Muscle layer of duodenum (tissue), 2 donors: ENCODE results near the gene CT47A1.
"Not testable (repeated sequence)": the region's sequence is repeated elsewhere in the genome, so short reads cannot be mapped to it uniquely, and the experiment has no call there.

Experiments used
- H3K27ac ChIP-seq: one replicate; pipeline ENCODE4 v1.7.0; 2013; ENCODE audit warnings: mild to moderate bottlenecking, low read length
- H3K27me3 ChIP-seq: one replicate; pipeline ENCODE4 v1.7.0; 2013; ENCODE audit warnings: low read depth, mild to moderate bottlenecking, control low read depth, low read length
- H3K36me3 ChIP-seq, 2 donors: one replicate each; pipeline ENCODE4 v1.7.0; 2013; ENCODE audit warnings: low read length in 2 of 2, control low read depth in 1 of 2, mild to moderate bottlenecking in 1 of 2; ENCODE audit not compliant: insufficient read depth in 2 of 2, control insufficient read depth in 1 of 2
- H3K4me1 ChIP-seq, 2 donors: one replicate each; pipeline ENCODE4 v1.7.0; 2013; ENCODE audit warnings: low read length in 2 of 2, mild to moderate bottlenecking in 2 of 2, control low read depth in 1 of 2, moderate library complexity in 1 of 2; ENCODE audit not compliant: insufficient read depth in 2 of 2, control insufficient read depth in 1 of 2
- H3K4me3 ChIP-seq, 2 donors: one replicate each; pipeline ENCODE4 v1.7.0; 2013; ENCODE audit warnings: low read length in 2 of 2, low read depth in 1 of 2, mild to moderate bottlenecking in 1 of 2
- H3K9me3 ChIP-seq, 2 donors: one replicate each; pipeline ENCODE4 v1.7.0; 2013; ENCODE audit warnings: low read length in 2 of 2, control low read depth in 1 of 2, mild to moderate bottlenecking in 1 of 2; ENCODE audit not compliant: control insufficient read depth in 1 of 2
- donor health status: healthy.

CT47A1 gene

DNA sequence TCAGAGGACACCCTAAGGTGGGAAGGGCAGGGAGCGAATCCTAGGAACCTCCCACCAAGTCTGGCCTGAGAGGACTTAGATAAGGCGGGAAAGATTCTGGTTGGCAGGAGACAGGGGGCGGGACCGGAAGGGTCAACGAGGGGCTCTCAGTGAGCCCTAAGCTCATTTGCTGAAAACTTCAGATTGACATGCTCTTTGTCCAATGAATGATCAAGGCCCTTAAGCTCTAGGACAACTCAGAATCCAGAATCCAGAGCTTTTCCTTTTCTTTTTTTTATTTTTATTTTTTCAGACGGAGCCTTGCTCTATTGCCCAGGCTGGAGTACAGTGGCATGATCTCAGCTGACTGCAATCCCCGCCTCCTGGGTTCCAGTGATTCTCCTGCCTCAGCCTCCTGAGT lies 29.1 kb downstream of the CT47A1 start, which contains the start of gene CT47A7:
Gene CT47A7 (minus strand): TSS at position 101 of the 400 bp plus-strand sequence. CDS start 255 bp downstream, outside the sequence.
- not testable (repeated sequence) for H3K9me3 ChIP-seq, H3K27ac ChIP-seq, H3K4me3 ChIP-seq, H3K36me3 ChIP-seq, H3K4me1 ChIP-seq, H3K27me3 ChIP-seq
